ENCODE results near the gene PHLDA1.

The PHLDA1 gene

DNA sequence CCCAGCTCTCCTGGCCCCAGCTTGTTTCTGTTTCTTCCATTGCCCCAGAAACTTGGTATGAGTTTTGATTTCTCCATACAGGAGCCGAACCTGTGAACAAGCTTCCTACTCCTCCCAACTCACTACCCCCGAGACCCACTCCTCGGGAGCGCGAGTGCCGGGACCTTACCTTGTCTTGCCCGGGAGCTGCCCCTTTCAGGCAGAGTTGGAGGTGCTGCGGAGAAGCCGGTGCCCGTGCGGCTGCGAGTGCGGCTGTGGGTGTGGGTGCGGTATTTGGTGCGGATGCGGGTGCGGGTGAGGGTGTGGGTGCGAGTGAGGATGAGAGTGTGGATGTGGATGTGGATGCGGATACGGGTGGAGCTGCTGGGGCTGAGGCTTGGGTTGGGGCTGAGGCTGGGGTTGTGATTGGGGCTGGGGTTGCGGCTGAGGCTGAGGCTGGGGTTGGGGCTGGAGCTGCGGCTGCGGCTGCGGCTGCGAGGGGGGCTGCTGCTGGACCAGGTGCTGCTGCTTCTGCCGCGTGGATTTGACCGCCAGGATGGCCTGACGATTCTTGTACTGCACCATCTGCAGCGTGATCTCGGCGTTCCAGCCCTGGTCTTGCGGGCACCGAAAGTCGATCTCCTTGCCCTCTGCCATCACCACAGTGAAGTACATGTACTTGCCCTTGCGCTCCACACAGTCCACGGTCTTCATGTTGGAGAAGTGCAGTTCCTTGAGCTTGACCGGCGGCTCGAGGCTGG, 1.1 kb downstream of the PHLDA1 start:
- peak overlapping the region; percentile 98 for H3K27ac ChIP-seq (ENCODE audit: low read length, poor library complexity, severe bottlenecking)
- H2AK5ac ChIP-seq (ENCODE audit: low read length, severe bottlenecking) = no peak overlapping the region
- peak overlapping the region; percentile 88 for H2BK120ac ChIP-seq (ENCODE audit: low read depth, low read length)
- H3K4me1 ChIP-seq (ENCODE audit: control insufficient read depth, insufficient read depth, low read depth, low read length) = peaks cover 6% of the 10 kb centered on the region
- no peaks in the 10 kb centered on the region for H3K27me3 ChIP-seq (ENCODE audit: control insufficient read depth in 1 of 2, insufficient read depth in 1 of 2, low read length in 2 of 2)
- peak overlapping the region; percentile 44 to 57 for H2BK12ac ChIP-seq (ENCODE audit: low read length in 2 of 2)
- H3K9ac ChIP-seq (ENCODE audit: low read length) = peak overlapping the region; percentile 98
- peak overlapping the region; percentile 89 for H4K8ac ChIP-seq (ENCODE audit: low read length)
- H3K4me3 ChIP-seq (ENCODE audit: insufficient read depth in 1 of 2, low read depth in 1 of 2, low read length in 2 of 2) = peak overlapping the region; percentile 91
- H3K9me3 ChIP-seq (ENCODE audit: control insufficient read depth, low read length) = no peaks in the 10 kb centered on the region
- H3K18ac ChIP-seq (ENCODE audit: low read depth in 1 of 2, low read length in 2 of 2) = peak overlapping the region; percentile 98 to 100
- peak overlapping the region; percentile 95 for H4K91ac ChIP-seq (ENCODE audit: low read length)
- peak overlapping the region; percentile 76 to 94 for H3K4ac ChIP-seq (ENCODE audit: low read depth in 1 of 2, low read length in 2 of 2)
- peak overlapping the region; percentile 8 to 17 for H3K23ac ChIP-seq (ENCODE audit: low read length in 2 of 2)
- no peak overlapping the region for H3K4me2 ChIP-seq (ENCODE audit: low read length, poor library complexity, severe bottlenecking)
- H2AFZ ChIP-seq (ENCODE audit: low read depth, low read length) = peak overlapping the region; percentile 10
- H2BK15ac ChIP-seq (ENCODE audit: low read depth, poor library complexity, severe bottlenecking) = peak overlapping the region; percentile 84
- H2BK5ac ChIP-seq (ENCODE audit: low read depth, low read length, poor library complexity, severe bottlenecking) = peak overlapping the region; percentile 85
- under 1% methylated on average over 35 of the region's 40 CpGs for WGBS
- no peak for DNase-seq
- H3K14ac ChIP-seq (ENCODE audit: low read length in 2 of 2) = peak overlapping the region in 1 of 2 experiments; percentile 97
- peaks cover 4% of the 10 kb centered on the region for H3K79me1 ChIP-seq (replicated peaks; ENCODE audit: low read length, poor library complexity, severe bottlenecking)
- peaks cover 12 to 37% of the 10 kb centered on the region in 2 experiments for H3K36me3 ChIP-seq (ENCODE audit: control insufficient read depth in 1 of 2, insufficient read depth in 2 of 2, low read depth in 1 of 2, low read length in 2 of 2)

DNA sequence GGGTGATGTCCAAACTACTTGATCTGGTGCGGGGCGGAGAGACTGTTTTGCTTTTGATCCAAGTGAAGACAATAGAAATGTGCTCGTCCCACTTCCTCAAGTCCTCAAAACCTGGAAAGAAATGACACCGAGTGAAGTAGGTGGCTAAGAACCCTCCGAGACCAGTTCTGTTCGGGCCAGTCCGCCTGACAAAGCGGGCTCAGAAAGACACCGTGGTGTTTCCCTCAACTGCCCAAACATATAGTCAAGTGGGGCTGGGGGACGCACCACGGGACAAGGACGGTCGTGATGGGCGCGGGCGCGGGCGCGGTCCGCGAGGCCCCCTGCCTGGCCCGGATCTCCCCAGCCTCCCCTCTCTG, 1.6 kb downstream of the PHLDA1 start:
- Histone ChIP-seq H3K36me3 (ENCODE audit: control insufficient read depth in 1 of 2, insufficient read depth in 2 of 2, low read depth in 1 of 2, low read length in 2 of 2) (peaks cover 12 to 37% of the 10 kb centered on the region in 2 experiments), H4K91ac (ENCODE audit: low read length) (peak overlapping the region; percentile 89), H2AK5ac (ENCODE audit: low read length, severe bottlenecking) (no peak overlapping the region), H3K14ac (ENCODE audit: low read length in 2 of 2) (peak overlapping the region in 1 of 2 experiments; percentile 89), H3K4ac (ENCODE audit: low read depth in 1 of 2, low read length in 2 of 2) (peak overlapping the region; percentile 76 to 94), H2BK120ac (ENCODE audit: low read depth, low read length) (peak overlapping the region; percentile 80), H3K27ac (ENCODE audit: low read length, poor library complexity, severe bottlenecking) (peak overlapping the region; percentile 98), H3K23ac (ENCODE audit: low read length in 2 of 2) (peak overlapping the region in 1 of 2 experiments; percentile 81), H3K27me3 (ENCODE audit: control insufficient read depth in 1 of 2, insufficient read depth in 1 of 2, low read length in 2 of 2) (no peaks in the 10 kb centered on the region), H2BK15ac (ENCODE audit: low read depth, poor library complexity, severe bottlenecking) (no peak overlapping the region), H3K4me1 (ENCODE audit: control insufficient read depth, insufficient read depth, low read depth, low read length) (peaks cover 3% of the 10 kb centered on the region), H3K9ac (ENCODE audit: low read length) (peak overlapping the region; percentile 98), H2BK12ac (ENCODE audit: low read length in 2 of 2) (peak overlapping the region in 1 of 2 experiments; percentile 28), H3K4me2 (ENCODE audit: low read length, poor library complexity, severe bottlenecking) (no peak overlapping the region), H3K18ac (ENCODE audit: low read depth in 1 of 2, low read length in 2 of 2) (peak overlapping the region; percentile 98 to 100), H3K4me3 (ENCODE audit: insufficient read depth in 1 of 2, low read depth in 1 of 2, low read length in 2 of 2) (peak overlapping the region; percentile 91), H3K79me1 (replicated peaks; ENCODE audit: low read length, poor library complexity, severe bottlenecking) (peaks cover under 1% of the 10 kb centered on the region), H4K8ac (ENCODE audit: low read length) (peak overlapping the region; percentile 66), H2AFZ (ENCODE audit: low read depth, low read length) (no peak overlapping the region), H2BK5ac (ENCODE audit: low read depth, low read length, poor library complexity, severe bottlenecking) (peak overlapping the region; percentile 85), H3K9me3 (ENCODE audit: control insufficient read depth, low read length) (no peaks in the 10 kb centered on the region)
- under 1% methylated on average over 22 of the region's 22 CpGs for WGBS
- peak; percentile 54 for DNase-seq

DNA sequence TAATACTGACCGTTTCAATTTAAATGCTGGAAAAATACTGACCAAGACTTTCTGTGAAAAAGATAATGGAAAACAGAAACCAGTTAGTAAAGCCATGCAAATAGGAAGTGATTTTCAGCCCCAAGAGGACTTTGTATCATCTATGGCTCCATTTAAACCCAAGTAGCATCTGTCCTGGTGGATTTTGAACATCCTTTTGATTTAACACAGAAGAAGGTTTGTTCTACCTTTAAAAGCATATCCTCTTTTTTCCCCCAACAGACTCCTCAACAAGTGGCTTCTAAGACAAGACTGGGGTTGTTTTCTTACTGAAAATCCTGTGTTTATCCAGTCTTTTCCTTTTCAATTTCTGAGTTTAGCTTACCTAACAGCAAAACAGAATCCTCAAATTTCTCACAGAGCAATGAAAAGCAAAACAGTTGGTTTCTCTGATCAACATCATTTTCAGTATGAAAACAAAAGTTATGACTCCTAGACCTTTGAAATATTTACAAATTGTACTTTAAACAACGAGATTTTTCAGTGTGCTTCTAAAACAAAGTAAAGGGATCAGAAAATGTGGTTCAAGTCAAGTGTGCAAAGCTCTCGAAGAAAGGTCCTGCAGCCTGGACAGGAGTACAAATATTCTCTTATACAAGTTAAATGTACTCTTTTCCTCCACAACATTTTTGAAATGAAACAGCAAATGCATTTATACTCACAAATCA, 2.9 kb downstream of the PHLDA1 start:
- Histone ChIP-seq H2BK120ac (ENCODE audit: low read depth, low read length) (no peak overlapping the region), H3K18ac (ENCODE audit: low read depth in 1 of 2, low read length in 2 of 2) (peak overlapping the region in 1 of 2 experiments; percentile 50), H2BK12ac (ENCODE audit: low read length in 2 of 2) (no peak overlapping the region), H3K27me3 (ENCODE audit: control insufficient read depth in 1 of 2, insufficient read depth in 1 of 2, low read length in 2 of 2) (no peaks in the 10 kb centered on the region), H3K9ac (ENCODE audit: low read length) (peak overlapping the region; percentile 98), H2BK15ac (ENCODE audit: low read depth, poor library complexity, severe bottlenecking) (no peak overlapping the region), H3K4me2 (ENCODE audit: low read length, poor library complexity, severe bottlenecking) (no peak overlapping the region), H2BK5ac (ENCODE audit: low read depth, low read length, poor library complexity, severe bottlenecking) (no peak overlapping the region), H2AK5ac (ENCODE audit: low read length, severe bottlenecking) (no peak overlapping the region), H4K91ac (ENCODE audit: low read length) (no peak overlapping the region), H3K27ac (ENCODE audit: low read length, poor library complexity, severe bottlenecking) (peak overlapping the region; percentile 94), H3K4me1 (ENCODE audit: control insufficient read depth, insufficient read depth, low read depth, low read length) (no peaks in the 10 kb centered on the region), H3K4ac (ENCODE audit: low read depth in 1 of 2, low read length in 2 of 2) (no peak overlapping the region), H3K23ac (ENCODE audit: low read length in 2 of 2) (no peak overlapping the region), H3K4me3 (ENCODE audit: insufficient read depth in 1 of 2, low read depth in 1 of 2, low read length in 2 of 2) (peak overlapping the region; percentile 47 to 91), H2AFZ (ENCODE audit: low read depth, low read length) (no peak overlapping the region), H3K36me3 (ENCODE audit: control insufficient read depth in 1 of 2, insufficient read depth in 2 of 2, low read depth in 1 of 2, low read length in 2 of 2) (peaks cover 12 to 37% of the 10 kb centered on the region in 2 experiments), H3K14ac (ENCODE audit: low read length in 2 of 2) (no peak overlapping the region), H3K9me3 (ENCODE audit: control insufficient read depth, low read length) (no peaks in the 10 kb centered on the region), H3K79me1 (replicated peaks; ENCODE audit: low read length, poor library complexity, severe bottlenecking) (no peaks in the 10 kb centered on the region), H4K8ac (ENCODE audit: low read length) (no peak overlapping the region)
- WGBS = 13% methylated on average over 1 of the region's 3 CpGs
- peak; percentile 48 for DNase-seq

DNA sequence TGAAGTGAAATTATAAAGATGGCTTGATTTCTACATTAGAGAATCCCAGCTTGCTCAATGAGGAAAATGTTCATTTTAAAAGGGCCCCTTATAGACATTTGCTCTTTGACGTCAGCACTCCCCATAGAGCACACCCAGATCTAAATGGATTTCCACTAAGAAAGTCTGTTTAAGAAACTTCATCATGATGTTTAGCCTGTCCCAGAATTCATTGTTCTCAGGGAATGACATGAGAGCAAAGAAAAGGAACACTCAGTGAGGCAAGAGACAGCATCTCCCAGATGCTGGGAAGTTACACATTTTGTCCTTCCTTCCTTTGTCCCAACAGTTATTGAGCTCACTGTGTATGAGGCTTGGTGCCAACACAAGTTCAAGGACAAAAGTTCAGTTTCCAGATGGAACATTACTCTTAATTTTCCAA, 4.9 kb downstream of the PHLDA1 start:
- H3K36me3 ChIP-seq (ENCODE audit: control insufficient read depth in 1 of 2, insufficient read depth in 2 of 2, low read depth in 1 of 2, low read length in 2 of 2) = peaks cover 12 to 37% of the 10 kb centered on the region in 2 experiments
- H3K4ac ChIP-seq (ENCODE audit: low read depth in 1 of 2, low read length in 2 of 2) = no peak overlapping the region
- no peaks in the 10 kb centered on the region for H3K79me1 ChIP-seq (replicated peaks; ENCODE audit: low read length, poor library complexity, severe bottlenecking)
- H3K9ac ChIP-seq (ENCODE audit: low read length) = peak overlapping the region; percentile 98
- no peak overlapping the region for H2BK15ac ChIP-seq (ENCODE audit: low read depth, poor library complexity, severe bottlenecking)
- DNase-seq = peak; percentile 86
- H3K9me3 ChIP-seq (ENCODE audit: control insufficient read depth, low read length) = no peaks in the 10 kb centered on the region
- H3K14ac ChIP-seq (ENCODE audit: low read length in 2 of 2) = no peak overlapping the region
- peak overlapping the region in 1 of 2 experiments; percentile 85 for H3K18ac ChIP-seq (ENCODE audit: low read depth in 1 of 2, low read length in 2 of 2)
- peak overlapping the region; percentile 89 for H3K27ac ChIP-seq (ENCODE audit: low read length, poor library complexity, severe bottlenecking)
- H2BK5ac ChIP-seq (ENCODE audit: low read depth, low read length, poor library complexity, severe bottlenecking) = peak overlapping the region; percentile 71
- no peak overlapping the region for H2BK12ac ChIP-seq (ENCODE audit: low read length in 2 of 2)
- no peaks in the 10 kb centered on the region for H3K27me3 ChIP-seq (ENCODE audit: control insufficient read depth in 1 of 2, insufficient read depth in 1 of 2, low read length in 2 of 2)
- H2AFZ ChIP-seq (ENCODE audit: low read depth, low read length) = no peak overlapping the region
- H4K91ac ChIP-seq (ENCODE audit: low read length) = no peak overlapping the region
- H4K8ac ChIP-seq (ENCODE audit: low read length) = peak overlapping the region; percentile 37
- 29% methylated on average over 1 of the region's 1 CpG for WGBS
- no peaks in the 10 kb centered on the region for H3K4me1 ChIP-seq (ENCODE audit: control insufficient read depth, insufficient read depth, low read depth, low read length)
- peak overlapping the region; percentile 20 for H3K4me2 ChIP-seq (ENCODE audit: low read length, poor library complexity, severe bottlenecking)
- H3K4me3 ChIP-seq (ENCODE audit: insufficient read depth in 1 of 2, low read depth in 1 of 2, low read length in 2 of 2) = peak overlapping the region in 1 of 2 experiments; percentile 91
- no peak overlapping the region for H2AK5ac ChIP-seq (ENCODE audit: low read length, severe bottlenecking)
- H3K23ac ChIP-seq (ENCODE audit: low read length in 2 of 2) = no peak overlapping the region
- H2BK120ac ChIP-seq (ENCODE audit: low read depth, low read length) = no peak overlapping the region
